SK-N-SH (cell line): ENCODE results near the gene CTTN.

Experiments used
- CTCF ChIP-seq: fragments of 200-600 bp; sonication (generic); IDR thresholded peaks from 2 replicates; pipeline ENCODE4 v1.6.1; 2017; ENCODE audit warnings: antibody characterized with exemption, mild to moderate bottlenecking, moderate library complexity
- GABPA ChIP-seq: IDR thresholded peaks from 2 replicates; pipeline ENCODE4 v1.4.0; 2012; ENCODE audit warnings: low read depth, mild to moderate bottlenecking
- MAX ChIP-seq: IDR thresholded peaks from 2 replicates; pipeline ENCODE4 v1.4.0; 2012; ENCODE audit warnings: low read depth
- POLR2AphosphoS5 ChIP-seq: IDR thresholded peaks from 2 replicates; pipeline ENCODE4 v1.6.1; 2012; ENCODE audit warnings: low read depth, low read length
- RAD21 ChIP-seq: IDR thresholded peaks from 2 replicates; pipeline ENCODE4 v1.6.1; 2012; ENCODE audit warnings: mild to moderate bottlenecking, low read length
- TAF1 ChIP-seq: IDR thresholded peaks from 2 replicates; pipeline ENCODE4 v1.6.1; 2012; ENCODE audit warnings: low read depth, mild to moderate bottlenecking, low read length, moderate library complexity, borderline replicate concordance
- TEAD4 ChIP-seq: IDR thresholded peaks from 2 replicates; pipeline ENCODE4 v1.4.0; 2012; ENCODE audit warnings: mild to moderate bottlenecking, borderline replicate concordance; ENCODE audit not compliant: insufficient read depth
- YY1 ChIP-seq: IDR thresholded peaks from 2 replicates; pipeline ENCODE4 v1.4.0; 2012; ENCODE audit warnings: low read depth, mild to moderate bottlenecking
- TF ChIP-seq, protein P1 (sequence below): IDR thresholded peaks from 2 replicates; pipeline ENCODE4 v1.6.1; 2012; ENCODE audit warnings: mild to moderate bottlenecking, low read depth, low read length, moderate library complexity

DNA sequence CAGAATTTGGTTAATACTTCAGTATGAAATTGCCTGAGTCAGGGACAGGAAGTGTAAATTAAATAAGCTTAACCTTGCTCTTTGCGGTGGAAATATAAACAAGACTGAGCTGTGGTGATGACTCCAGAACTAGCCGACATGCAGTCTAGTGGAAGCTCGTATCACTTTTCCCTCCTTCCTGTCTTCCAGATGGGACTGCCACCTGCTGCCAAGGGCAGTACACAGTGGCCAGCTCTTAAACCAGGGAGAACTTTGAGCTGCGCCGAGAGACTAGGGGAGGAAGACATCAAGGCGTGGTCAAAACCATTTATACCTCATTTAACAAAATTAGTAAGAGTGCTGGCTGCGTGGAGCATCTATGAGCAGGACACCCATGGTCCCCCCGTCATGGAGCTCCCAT is 31.3 kb upstream of the CTTN start:
- TF ChIP-seq CTCF (no peak), TAF1 (no peak), YY1 (no peak), MAX (no peak), POLR2AphosphoS5 (no peak), RAD21 (no peak), GABPA (no peak), TEAD4 (no peak)
- TF ChIP-seq, protein P1, sequence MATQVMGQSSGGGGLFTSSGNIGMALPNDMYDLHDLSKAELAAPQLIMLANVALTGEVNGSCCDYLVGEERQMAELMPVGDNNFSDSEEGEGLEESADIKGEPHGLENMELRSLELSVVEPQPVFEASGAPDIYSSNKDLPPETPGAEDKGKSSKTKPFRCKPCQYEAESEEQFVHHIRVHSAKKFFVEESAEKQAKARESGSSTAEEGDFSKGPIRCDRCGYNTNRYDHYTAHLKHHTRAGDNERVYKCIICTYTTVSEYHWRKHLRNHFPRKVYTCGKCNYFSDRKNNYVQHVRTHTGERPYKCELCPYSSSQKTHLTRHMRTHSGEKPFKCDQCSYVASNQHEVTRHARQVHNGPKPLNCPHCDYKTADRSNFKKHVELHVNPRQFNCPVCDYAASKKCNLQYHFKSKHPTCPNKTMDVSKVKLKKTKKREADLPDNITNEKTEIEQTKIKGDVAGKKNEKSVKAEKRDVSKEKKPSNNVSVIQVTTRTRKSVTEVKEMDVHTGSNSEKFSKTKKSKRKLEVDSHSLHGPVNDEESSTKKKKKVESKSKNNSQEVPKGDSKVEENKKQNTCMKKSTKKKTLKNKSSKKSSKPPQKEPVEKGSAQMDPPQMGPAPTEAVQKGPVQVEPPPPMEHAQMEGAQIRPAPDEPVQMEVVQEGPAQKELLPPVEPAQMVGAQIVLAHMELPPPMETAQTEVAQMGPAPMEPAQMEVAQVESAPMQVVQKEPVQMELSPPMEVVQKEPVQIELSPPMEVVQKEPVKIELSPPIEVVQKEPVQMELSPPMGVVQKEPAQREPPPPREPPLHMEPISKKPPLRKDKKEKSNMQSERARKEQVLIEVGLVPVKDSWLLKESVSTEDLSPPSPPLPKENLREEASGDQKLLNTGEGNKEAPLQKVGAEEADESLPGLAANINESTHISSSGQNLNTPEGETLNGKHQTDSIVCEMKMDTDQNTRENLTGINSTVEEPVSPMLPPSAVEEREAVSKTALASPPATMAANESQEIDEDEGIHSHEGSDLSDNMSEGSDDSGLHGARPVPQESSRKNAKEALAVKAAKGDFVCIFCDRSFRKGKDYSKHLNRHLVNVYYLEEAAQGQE = no peak
